KOPT-K1 (cell line): ENCODE data around the gene RAD52.

Experiments used
- H3K27ac ChIP-seq: fragments of 200-600 bp; sonication (generic); 2 replicates; pipeline ENCODE4 v1.5.1; 2016; ENCODE audit warnings: antibody characterized with exemption, mild to moderate bottlenecking, low read depth, low read length; ENCODE audit not compliant: poor library complexity, severe bottlenecking
- H3K36me3 ChIP-seq: fragments of 200-600 bp; sonication (generic); 2 replicates; pipeline ENCODE4 v1.5.1; 2017; ENCODE audit warnings: antibody characterized with exemption, mild to moderate bottlenecking, low read length, moderate library complexity; ENCODE audit not compliant: insufficient read depth
- H3K9me3 ChIP-seq: fragments of 200-600 bp; sonication (generic); 2 replicates; pipeline ENCODE4 v1.5.1; 2017; ENCODE audit warnings: antibody characterized with exemption, low read length, mild to moderate bottlenecking; ENCODE audit not compliant: insufficient read depth, poor library complexity, severe bottlenecking

RAD52 gene

DNA sequence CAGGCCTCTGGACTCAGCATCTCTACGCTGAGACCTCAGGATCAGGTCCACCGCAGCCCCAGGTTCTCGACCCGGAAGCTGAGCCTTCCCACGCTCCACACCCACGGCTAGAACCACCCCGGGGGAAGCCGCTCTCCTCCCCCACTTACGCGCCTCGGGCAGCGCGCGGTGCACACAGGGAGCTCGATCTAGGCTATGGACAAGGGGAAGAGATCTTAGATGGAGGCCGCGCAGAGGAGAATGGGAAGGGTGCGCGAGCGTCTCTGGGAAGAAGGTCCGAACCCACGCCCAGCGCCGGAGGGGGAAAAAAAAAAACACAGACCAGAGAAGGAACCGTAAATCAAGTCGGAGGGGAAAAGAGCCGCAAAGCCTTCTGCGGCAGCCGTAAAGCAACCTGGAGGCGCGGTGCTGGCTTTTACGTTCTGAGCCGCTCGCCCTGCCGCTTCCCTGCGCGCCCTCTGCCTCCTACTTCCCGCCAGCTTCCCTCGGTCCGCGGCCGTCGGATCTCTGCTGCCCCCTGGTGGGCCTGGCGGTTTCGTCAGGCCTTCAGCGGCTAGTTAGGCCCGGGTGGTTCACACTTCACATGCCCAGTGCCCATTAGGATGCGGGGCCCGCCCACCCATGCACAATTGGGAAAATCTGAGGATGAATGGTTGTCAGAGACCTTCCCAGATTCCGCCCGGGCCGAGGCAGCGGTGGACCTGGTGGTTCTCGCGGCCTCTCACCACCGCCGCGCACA is at the start of gene RAD52:
TSS of gene RAD52 (minus strand) at position 242 of the 739 bp plus-strand sequence. CDS start 16,636 bp downstream, outside the sequence.
- Histone ChIP-seq H3K36me3 (peaks cover 4% of the 10 kb centered on the region), H3K9me3 (no peaks in the 10 kb centered on the region), H3K27ac (peak within 1 kb of the TSS; percentile 83)

DNA sequence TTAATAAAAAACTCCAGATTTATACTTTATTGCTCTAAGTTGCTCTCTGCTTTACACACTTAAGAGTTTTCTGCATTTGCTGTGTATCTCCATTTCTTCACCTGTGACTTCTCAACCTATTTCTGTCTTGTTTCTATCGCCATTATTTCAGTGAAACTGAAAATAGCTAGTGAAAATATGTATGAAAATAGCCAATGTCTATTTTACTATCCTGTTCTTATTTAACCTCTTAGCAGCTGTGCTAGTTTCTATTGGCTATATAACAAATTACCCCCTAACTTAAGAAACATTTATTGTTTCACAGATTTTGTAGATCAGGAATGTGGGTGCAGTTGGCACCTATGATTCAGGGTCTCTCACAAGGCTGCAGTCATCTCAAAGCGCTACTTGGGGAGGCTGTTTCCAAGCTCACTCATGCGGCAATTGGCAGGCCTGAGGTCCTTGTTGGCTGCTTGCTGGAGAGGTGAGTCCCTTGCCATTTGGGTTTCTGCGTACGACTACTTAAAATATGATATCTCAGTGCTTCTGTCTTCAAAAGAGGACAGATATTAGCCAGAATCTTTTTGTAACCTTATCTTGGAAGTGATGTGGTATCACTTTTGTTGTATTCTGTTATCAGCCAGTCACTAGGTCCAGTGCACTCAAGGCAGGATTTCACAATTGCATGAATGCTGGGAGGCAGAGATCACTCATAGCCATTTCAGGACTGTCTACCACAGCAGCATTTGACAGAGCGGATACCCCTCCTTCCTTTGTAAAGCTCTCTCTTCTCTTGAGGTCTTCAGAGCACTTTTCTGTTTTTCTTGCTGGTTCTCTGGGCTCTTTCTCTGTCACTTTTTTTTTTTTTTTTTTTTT is 48.8 kb upstream of the RAD52 start:
- H3K9me3 ChIP-seq: no peaks in the 10 kb centered on the region
- H3K27ac ChIP-seq: no peak overlapping the region
- no peaks in the 10 kb centered on the region for H3K36me3 ChIP-seq

DNA sequence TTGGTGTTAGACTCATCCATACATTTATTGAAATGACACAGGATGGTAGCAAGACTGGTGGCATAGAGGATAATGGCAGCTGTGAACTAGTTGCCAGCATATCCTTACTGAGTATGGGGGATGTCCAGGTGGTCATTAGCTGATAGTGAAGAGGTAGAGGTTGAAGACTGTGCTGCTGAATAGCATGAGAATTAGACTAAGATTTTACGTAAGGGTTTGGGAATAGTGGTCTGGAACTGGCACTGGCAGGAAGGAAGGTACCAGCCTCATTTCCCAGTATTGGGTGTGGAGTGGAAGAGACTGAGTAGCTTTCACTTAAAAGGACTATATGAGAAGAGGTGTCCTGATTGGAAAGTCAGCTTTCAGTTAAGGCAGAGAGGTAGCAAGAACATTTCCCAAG is 48.0 kb upstream of the RAD52 start:
- Histone ChIP-seq H3K9me3 (no peaks in the 10 kb centered on the region), H3K27ac (no peak overlapping the region), H3K36me3 (no peaks in the 10 kb centered on the region)

DNA sequence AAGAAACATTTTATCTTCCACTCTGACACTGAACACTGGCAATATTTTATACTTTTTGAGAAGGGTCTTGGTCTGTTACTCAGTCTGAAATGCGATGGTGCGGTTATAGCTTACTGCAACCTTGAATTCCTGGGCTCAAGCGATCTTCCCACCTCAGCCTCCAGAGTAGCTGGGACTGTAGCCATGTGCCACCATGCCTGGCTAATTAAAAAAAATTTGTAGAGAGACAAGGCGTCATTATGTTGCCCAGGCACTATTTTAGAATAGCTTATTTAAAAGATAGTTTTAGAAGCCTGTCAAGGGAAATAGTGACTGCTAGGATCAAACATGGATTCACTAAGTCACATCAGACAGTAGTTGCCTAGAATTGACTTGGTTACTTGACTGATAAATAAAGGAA is 47.4 kb upstream of the RAD52 start:
- Histone ChIP-seq H3K9me3 (no peaks in the 10 kb centered on the region), H3K27ac (no peak overlapping the region), H3K36me3 (no peaks in the 10 kb centered on the region)

DNA sequence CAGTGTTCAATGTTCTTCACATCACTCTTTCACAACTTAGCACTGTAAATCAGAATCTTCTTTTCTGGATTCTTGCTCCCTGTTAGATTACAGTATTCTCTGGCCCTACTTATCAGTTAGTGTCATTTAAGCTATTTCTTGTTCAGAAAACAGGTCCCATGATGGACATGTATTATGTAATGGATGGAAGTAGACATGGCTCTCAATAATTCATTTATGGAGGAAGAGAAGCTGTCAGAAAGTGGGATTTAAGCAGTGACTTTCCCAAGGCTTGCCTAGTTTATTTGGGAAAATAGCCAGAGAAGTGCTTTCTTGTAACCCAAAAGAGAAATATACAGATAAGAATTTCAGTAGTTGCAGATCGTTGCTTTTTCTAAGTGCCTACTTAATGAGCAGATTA is 43.2 kb upstream of the RAD52 start:
- Histone ChIP-seq H3K9me3 (no peaks in the 10 kb centered on the region), H3K36me3 (no peaks in the 10 kb centered on the region), H3K27ac (no peak overlapping the region)

DNA sequence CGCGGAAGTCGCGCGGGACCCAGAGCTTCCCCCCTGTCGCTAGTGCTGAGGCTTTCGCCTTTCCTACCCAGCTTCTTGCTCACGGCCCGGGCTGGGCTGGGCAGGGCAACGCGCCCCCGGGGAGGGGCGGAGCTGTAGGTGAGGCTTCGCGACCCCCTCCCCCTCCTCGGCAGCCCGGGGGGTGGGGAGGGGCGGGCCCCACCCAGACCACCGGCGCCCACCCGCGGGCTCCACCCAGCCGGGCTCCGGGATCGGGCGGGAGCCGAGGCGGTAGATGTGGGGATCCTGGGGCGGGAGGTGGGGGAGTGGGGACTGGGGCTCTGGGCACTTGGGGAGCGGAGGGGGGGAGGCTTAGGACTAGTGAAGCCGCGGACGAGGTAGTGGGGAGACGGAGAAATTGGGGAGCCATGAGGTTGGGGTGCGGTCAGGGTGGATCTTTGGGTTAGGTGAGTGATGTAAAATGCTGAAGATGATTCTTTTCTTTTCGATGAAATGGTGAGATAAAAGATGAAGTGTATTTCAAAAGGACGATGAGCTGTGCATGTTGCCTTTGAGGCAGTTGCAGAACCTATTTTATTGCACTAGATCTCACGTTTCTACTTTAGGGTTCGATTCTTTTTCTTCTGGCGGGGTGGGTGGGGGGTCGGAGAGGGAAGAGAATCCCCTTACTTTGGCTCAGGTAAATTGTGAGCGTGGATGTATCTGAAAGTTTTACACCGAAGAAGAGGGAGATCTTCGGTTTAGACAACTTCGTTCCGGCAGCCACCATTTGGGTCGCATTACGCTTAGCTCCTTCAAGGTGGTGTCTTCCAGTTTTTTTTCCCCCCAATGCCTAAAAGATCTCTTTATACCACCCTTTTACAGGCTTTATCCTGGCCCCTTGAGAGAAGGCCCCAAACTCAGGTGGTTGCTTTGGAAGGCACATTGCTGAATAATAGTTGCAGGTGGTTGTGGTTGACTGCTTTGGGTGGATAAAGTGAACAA is 42.1 kb upstream of the RAD52 start:
- peak overlapping the region; percentile 84 for H3K27ac ChIP-seq
- H3K36me3 ChIP-seq: no peaks in the 10 kb centered on the region
- H3K9me3 ChIP-seq: no peaks in the 10 kb centered on the region

DNA sequence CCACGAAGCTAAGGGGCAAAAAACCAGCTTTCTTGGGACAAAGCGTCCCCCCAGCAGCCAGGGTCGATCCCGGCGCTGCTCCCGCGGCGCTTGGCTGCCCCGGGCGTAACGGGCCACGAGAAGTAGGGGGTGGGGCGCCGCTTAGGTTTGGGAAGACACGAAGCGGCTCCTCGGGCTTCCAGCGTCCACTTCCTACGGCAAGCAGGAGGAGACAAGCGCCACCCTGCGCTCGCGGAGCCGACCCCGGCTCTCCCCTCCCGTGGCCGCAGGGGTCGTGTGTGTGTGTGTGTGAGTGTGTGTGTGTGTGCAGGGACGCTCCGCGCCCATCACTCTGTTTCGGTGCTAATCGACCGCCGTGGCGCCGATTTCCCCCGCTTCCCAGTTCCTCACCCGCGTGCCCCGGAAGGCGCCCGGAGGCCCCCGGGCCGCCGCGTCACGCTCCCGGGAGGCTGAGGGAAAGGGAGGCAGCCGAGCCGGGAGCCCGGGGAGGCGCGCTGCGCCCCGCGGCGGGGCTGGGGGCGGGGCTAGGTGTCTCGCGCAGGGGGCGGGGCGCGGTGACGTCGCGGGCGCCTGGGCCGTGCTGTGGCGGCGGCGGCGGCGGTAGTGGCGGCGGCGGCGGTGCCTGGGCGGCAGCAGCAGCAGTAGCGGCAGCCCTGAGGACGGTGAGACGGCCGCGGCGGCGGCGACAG is 41.3 kb upstream of the RAD52 start, which contains the start of gene ERC1:
TSS of gene ERC1 (plus strand) at position 563 of the 689 bp plus-strand sequence. CDS start 36,681 bp downstream, outside the sequence.
- Histone ChIP-seq H3K27ac (peak within 1 kb of the TSS; percentile 84), H3K36me3 (no peaks in the 10 kb centered on the region), H3K9me3 (no peaks in the 10 kb centered on the region)

DNA sequence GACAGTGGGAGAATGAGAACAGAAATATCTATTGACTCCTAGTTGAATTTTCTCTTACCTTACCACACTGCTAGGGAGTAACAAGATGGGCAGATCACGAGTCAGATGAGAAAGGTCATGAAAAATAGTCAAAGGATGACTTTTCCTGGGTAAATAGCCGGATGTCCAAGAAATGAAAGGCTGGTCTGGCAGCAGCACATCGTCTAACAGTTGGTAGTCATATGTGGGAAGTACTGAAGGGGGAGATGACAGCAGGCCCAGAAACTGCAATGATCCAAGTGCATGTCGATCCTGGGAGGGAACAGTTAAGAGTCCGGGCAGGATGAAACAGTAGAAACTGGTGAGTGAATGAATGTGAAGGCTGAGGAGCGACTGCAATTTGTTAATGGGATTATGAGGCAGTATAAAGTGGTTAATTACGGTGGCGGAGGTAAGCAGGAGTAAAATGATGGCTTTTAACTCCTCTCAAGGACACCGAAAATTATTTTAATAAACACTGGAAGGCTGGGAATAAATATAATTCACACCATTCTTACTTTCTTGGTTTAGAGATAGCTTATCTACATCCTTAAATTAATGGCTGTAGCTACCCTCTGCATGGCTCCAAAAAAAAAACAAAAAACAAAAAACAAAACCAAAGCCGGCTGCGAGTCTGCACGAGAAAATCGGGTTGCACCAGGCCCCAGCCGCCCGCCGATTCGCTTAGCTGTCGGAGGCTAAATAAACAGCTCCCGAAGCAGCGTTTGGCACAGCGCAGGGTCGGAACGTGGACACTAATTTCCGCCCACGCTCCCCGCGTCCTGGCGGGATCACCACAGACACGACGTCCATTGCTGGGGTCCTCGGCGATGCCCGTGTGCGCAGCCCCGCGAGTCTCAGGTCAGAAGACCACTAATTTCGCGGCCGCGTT is 40.5 kb upstream of the RAD52 start:
- peak overlapping the region; percentile 84 for H3K27ac ChIP-seq
- H3K9me3 ChIP-seq: no peaks in the 10 kb centered on the region

DNA sequence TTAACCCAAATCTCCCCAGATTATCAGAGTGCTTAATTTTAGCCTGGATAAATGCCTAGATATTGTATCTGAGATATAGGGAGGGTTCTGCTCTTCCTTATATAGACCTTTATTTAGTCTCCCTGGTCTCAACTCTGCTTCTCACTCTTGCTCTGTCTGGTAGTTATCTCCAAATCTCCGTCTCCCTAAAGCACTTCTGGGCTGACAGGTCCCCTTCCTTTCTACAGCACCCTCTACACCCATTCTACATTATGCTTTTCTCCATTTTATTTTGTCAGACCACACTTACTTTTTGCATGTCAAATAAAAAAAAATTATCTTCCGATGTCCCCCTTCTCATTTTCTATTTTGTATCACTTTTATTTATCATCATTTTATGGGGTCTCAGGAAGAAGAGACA is 39.6 kb upstream of the RAD52 start:
- H3K27ac ChIP-seq: no peak overlapping the region
- H3K9me3 ChIP-seq: no peaks in the 10 kb centered on the region

More for the DNA sequence above, 40.5 kb upstream of the RAD52 start:
- no peaks in the 10 kb centered on the region for H3K36me3 ChIP-seq

DNA sequence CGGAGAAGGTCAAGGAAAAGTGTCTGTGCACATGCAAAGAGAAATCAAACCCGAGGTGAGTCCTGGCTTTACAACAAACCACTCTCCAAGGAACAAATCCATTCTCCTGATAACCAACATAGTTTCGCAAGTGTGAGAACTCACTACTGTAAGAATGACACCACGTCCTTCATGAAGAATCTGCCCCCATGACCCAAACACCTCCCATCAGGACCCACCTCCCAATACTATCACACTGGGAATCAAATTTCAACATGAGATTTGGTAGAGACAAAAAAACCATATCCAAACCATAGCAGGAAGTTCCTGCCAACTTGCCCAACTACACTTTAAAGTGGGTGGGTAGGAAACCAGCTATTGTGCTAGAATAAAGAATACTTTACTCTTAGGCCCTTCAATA is 39.2 kb upstream of the RAD52 start:
- Histone ChIP-seq H3K9me3 (no peaks in the 10 kb centered on the region), H3K27ac (no peak overlapping the region), H3K36me3 (no peaks in the 10 kb centered on the region)

More for the DNA sequence above, 39.6 kb upstream of the RAD52 start:
- H3K36me3 ChIP-seq: no peaks in the 10 kb centered on the region

DNA sequence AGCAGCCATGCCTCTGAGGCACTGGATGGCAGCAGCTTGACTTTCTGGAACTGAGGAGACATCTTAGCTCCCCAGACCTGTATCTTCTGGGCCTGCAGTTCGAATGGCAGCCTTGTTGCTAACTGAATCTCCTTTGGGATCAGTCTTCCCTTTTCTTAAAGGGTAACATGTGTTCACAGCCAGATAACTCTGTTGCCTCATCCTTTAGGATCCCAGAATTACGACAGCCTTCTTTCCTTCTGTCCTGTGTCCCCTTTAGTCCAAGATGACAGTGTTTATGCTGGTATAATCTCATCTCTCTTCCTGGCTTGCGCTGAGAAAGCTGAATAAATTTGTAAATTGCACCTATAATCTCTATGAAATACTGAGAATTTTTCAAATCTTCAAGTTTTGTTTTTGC is 32.5 kb upstream of the RAD52 start:
- Histone ChIP-seq H3K27ac (no peak overlapping the region), H3K36me3 (no peaks in the 10 kb centered on the region), H3K9me3 (no peaks in the 10 kb centered on the region)

DNA sequence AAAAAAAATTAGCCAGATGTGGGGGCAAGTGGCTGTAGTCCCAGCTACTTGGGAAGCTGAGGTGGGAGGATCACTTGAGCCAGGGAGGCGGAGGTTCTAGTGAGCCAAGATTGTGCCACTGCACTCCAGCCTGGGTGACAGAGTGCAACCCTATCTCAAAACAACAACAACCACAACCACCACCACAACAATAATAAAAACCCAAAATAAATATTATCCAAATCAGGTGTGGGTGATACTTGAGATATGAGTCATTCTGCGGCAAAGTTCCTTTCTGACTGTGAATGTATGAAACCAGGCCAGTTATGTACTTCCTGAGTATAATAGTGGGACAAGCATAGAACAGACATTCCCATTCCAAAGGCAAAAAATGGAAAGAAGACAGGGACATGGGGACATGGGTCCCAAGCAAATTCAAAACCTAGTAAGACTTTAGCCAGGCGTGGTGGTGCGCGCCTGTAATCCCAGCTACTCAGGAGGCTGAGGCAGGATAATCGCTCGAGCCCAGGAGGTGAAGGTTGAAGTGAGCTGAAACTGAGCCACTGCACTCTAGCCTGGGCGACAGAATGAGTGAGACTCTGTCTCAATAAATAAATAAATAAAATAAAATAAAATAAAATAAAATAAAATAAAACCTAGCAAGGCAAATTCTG is 31.8 kb upstream of the RAD52 start:
- H3K27ac ChIP-seq: no peak overlapping the region
- H3K36me3 ChIP-seq: no peaks in the 10 kb centered on the region
- H3K9me3 ChIP-seq: no peaks in the 10 kb centered on the region

DNA sequence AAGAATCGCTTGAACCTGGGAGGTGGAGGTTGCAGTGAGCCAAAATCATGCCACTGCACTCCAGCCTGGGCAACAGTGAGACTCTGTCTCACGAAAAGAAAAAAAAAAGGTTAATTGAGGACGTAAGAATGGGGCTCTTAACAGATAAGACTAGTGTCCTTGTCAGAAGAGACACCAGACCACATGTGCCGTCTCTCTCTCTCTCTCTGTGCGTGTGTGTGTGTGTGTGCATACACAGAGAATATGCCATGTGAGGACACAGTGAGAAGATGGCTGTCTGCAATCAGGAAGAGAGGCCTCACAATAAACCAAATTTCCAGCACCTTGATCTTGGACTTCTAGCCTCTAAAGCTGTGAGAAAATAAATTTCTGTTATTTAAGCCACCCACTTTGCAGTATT is 29.9 kb upstream of the RAD52 start:
- no peaks in the 10 kb centered on the region for H3K36me3 ChIP-seq
- no peak overlapping the region for H3K27ac ChIP-seq
- H3K9me3 ChIP-seq: no peaks in the 10 kb centered on the region
